Measurements from ENCODE around the gene MRPL14.

DNA sequence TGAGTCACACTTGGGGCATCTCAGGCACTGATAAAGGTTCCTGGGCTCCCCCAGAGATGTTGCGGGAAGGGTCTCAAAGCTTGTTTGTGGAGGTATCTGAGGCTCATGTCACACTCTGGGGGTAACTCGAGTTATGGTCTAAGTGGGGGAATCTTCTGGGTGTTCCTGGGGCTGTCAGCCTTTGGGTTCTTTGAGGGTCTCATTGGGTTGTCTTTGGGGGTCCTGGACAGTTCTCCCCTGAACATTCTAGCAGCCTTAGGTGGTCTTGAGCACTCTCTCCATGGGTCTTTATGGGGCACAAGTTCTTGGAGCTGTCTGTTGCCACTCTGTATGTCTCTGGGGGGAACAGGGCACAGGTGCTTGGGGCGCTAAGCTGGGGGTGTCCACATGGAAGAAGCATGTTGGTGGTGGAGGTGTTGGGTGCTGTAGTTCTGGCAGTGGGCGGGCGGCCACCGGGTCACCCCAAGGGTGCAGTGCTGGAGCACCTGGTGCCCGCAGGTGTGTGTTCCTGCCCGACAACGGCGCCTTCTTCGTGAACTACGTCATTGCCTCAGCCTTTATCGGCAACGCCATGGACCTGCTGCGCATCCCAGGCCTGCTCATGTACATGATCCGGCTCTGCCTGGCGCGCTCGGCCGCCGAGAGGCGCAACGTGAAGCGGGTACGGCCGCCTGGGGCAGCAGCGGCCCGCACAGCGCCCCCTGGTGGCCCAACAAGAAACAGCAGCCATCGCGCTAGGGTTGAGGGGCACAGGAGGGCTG is 24.3 kb upstream of the MRPL14 start:
- TF ChIP-seq, protein P1, sequence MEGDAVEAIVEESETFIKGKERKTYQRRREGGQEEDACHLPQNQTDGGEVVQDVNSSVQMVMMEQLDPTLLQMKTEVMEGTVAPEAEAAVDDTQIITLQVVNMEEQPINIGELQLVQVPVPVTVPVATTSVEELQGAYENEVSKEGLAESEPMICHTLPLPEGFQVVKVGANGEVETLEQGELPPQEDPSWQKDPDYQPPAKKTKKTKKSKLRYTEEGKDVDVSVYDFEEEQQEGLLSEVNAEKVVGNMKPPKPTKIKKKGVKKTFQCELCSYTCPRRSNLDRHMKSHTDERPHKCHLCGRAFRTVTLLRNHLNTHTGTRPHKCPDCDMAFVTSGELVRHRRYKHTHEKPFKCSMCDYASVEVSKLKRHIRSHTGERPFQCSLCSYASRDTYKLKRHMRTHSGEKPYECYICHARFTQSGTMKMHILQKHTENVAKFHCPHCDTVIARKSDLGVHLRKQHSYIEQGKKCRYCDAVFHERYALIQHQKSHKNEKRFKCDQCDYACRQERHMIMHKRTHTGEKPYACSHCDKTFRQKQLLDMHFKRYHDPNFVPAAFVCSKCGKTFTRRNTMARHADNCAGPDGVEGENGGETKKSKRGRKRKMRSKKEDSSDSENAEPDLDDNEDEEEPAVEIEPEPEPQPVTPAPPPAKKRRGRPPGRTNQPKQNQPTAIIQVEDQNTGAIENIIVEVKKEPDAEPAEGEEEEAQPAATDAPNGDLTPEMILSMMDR (IDR thresholded peaks at IDR 0.05; ENCODE audit: low read length): peak; percentile 99
- TF ChIP-seq EZH2phosphoT487 (IDR thresholded peaks at IDR 0.05; ENCODE audit: low read length): no peak

Data from MM.1S (cell line).